ENCODE data around the gene MAP3K4. TPM values are rescaled to one million over a fixed set of nuclear protein-coding genes. Genes with fewer than 3 reads are reported as not detected.

The MAP3K4 gene
- total and polyA plus RNA-seq, 2 of the 8 experiments (the other 6 are each of a cell fraction or from before 2014, with no cell fraction given) = 16.6 to 51.6 TPM

DNA sequence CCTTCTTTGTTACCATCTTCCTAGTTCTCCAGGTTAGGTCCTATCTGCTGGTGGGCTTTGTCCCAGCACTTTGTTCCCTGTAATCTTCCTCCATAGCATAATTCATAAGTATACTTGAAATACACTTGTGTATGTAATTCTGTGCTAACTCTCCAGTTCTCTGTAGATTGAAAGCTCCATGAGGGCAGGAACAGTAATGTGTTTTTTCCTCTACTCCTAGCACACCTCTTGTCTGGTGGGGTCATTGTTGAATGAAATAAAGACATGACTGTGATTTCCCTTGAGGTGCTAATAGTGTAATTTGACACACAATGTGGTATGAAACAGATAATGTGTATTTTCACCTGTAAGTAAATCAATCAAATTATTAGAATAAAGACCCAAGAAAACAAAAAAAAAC lies 30.0 kb downstream of the MAP3K4 start:
- no peak overlapping the region for H4K91ac ChIP-seq (replicated peaks; ENCODE audit: insufficient read length, low read length)
- H2BK15ac ChIP-seq (ENCODE audit: low read length) = no peak overlapping the region
- no peak overlapping the region for H3K27ac ChIP-seq (ENCODE audit: low read depth, low read length)
- no peak overlapping the region for H3K18ac ChIP-seq (ENCODE audit: extremely low read depth, low read length)
- peaks cover 3% of the 10 kb centered on the region; the same call in 1 of the 2 replicates for H3K79me1 ChIP-seq (ENCODE audit: low read depth, low read length)
- no peak overlapping the region for H2BK120ac ChIP-seq (replicated peaks; ENCODE audit: low read depth, low read length)
- no peak overlapping the region for H3K4ac ChIP-seq (replicated peaks; ENCODE audit: insufficient read length, low read depth, low read length)
- no peak overlapping the region for H3K9ac ChIP-seq (replicated peaks in 1 of 4; ENCODE audit: extremely low read depth in 1 of 4, low read depth in 3 of 4, low read length in 3 of 4)
- H4K5ac ChIP-seq (ENCODE audit: insufficient read length, low read depth, low read length) = no peak overlapping the region
- H3K56ac ChIP-seq (replicated peaks; ENCODE audit: insufficient read length, low read depth, low read length) = no peak overlapping the region
- H3K9me3 ChIP-seq (ENCODE audit: insufficient read depth in 2 of 2, low read depth in 1 of 2, low read length in 1 of 2) = no peaks in the 10 kb centered on the region
- no peak for DNase-seq (ENCODE audit: low read depth in 1 of 2, low spot score in 2 of 2)
- H3K4me2 ChIP-seq (ENCODE audit: insufficient read depth in 1 of 2, low read depth in 2 of 2, low read length in 2 of 2) = no peak overlapping the region
- H4K20me1 ChIP-seq (replicated peaks in 1 of 2; ENCODE audit: control insufficient read depth in 1 of 2, insufficient read depth in 2 of 2, low read length in 2 of 2) = peaks cover 0 to 2% of the 10 kb centered on the region in 2 experiments
- H3K4me1 ChIP-seq (replicated peaks in 1 of 4; ENCODE audit: control insufficient read depth in 3 of 4, insufficient read depth in 4 of 4, low read length in 3 of 4) = no peaks in the 10 kb centered on the region
- no peak for FAIRE-seq
- CTCF ChIA-PET (ENCODE audit: partially characterized antibody) = interaction anchor here (1.1 to 1.2 kb wide), 4 partner anchors 8 to 22 kb away, joined by 3 to 4 read pairs (median 3); no protein-coding TSS in a partner anchor
- H2BK20ac ChIP-seq (ENCODE audit: low read length) = no peak overlapping the region
- H2AFZ ChIP-seq (ENCODE audit: low read length) = no peak overlapping the region
- H2BK12ac ChIP-seq (ENCODE audit: low read depth, low read length) = no peak overlapping the region
- POLR2A ChIA-PET (ENCODE audit: partially characterized antibody) = interaction anchor here (1.0 to 2.8 kb wide), 2 partner anchors 9 to 12 kb away, joined by 4 to 11 read pairs; no protein-coding TSS in a partner anchor
- H3K23ac ChIP-seq (ENCODE audit: insufficient read length) = no peak overlapping the region
- no peak overlapping the region for H3K4me3 ChIP-seq (ENCODE audit: extremely low read depth in 1 of 4, insufficient read depth in 2 of 4, low read depth in 3 of 4, low read length in 4 of 4)
- no peaks in the 10 kb centered on the region for H3K36me3 ChIP-seq (ENCODE audit: control insufficient read depth in 2 of 4, insufficient read depth in 4 of 4, low read length in 3 of 4)
- H3K27me3 ChIP-seq (replicated peaks in 1 of 4; ENCODE audit: control insufficient read depth in 3 of 4, extremely low read depth in 1 of 4, insufficient read depth in 3 of 4, low read length in 3 of 4) = no peaks in the 10 kb centered on the region
- H3K23me2 ChIP-seq (ENCODE audit: low read depth, low read length) = no peaks in the 10 kb centered on the region
- H3K14ac ChIP-seq (ENCODE audit: insufficient read length) = no peak overlapping the region
- H3K79me2 ChIP-seq (ENCODE audit: control insufficient read depth in 1 of 2, insufficient read depth in 2 of 2, low read length in 2 of 2) = peaks cover 0 to 77% of the 10 kb centered on the region in 2 experiments; a peak in 3 of 4 replicates
- H4K8ac ChIP-seq (ENCODE audit: extremely low read depth, insufficient read depth, low read length) = no peak overlapping the region
- TF ChIP-seq EZH2 (IDR thresholded peaks at IDR 0.05; ENCODE audit: low read depth, low read length, severe bottlenecking) = no peak
- no peak for TF ChIP-seq MAFK (IDR thresholded peaks at IDR 0.05; ENCODE audit: low read depth, low read length)
- H2AK5ac ChIP-seq (ENCODE audit: low read depth, low read length) = no peak overlapping the region
- no peak overlapping the region for H2BK5ac ChIP-seq (ENCODE audit: low read depth, low read length)
